KMS-11 (cell line): ENCODE measurements around the gene AQP1.

Experiments
- H2AFZ ChIP-seq: fragments of 200-600 bp; sonication (generic); 2 replicates; pipeline ENCODE4 v1.6.1; 2016; ENCODE audit warnings: antibody characterized with exemption, mixed run types, low read depth
- H3K27ac ChIP-seq: fragments of 200-600 bp; sonication (generic); 2 replicates; pipeline ENCODE4 v1.6.1; 2016; ENCODE audit warnings: mild to moderate bottlenecking, mixed run types
- H3K27me3 ChIP-seq: fragments of 200-600 bp; sonication (generic); 2 replicates; pipeline ENCODE4 v1.6.1; 2017; ENCODE audit warnings: mild to moderate bottlenecking, low read depth, mixed run types, moderate library complexity; ENCODE audit not compliant: insufficient read depth
- H3K36me3 ChIP-seq: fragments of 200-600 bp; sonication (generic); 2 replicates; pipeline ENCODE4 v1.6.1; 2017; ENCODE audit warnings: mild to moderate bottlenecking, mixed run types; ENCODE audit not compliant: insufficient read depth
- H3K4me1 ChIP-seq: fragments of 200-600 bp; sonication (generic); 2 replicates; pipeline ENCODE4 v1.6.1; 2016; ENCODE audit warnings: mild to moderate bottlenecking, low read depth, mixed run types; ENCODE audit not compliant: poor library complexity, severe bottlenecking
- H3K4me2 ChIP-seq: fragments of 200-600 bp; sonication (generic); 2 replicates; pipeline ENCODE4 v1.7.0; 2016; ENCODE audit warnings: mild to moderate bottlenecking, mixed run types
- H3K4me3 ChIP-seq: fragments of 200-600 bp; sonication (generic); IDR thresholded peaks from 2 replicates; pipeline ENCODE4 v1.6.1; 2017; ENCODE audit warnings: low read depth, low read length, mixed read lengths; ENCODE audit not compliant: insufficient read depth
- H3K79me2 ChIP-seq: fragments of 200-600 bp; sonication (generic); 2 replicates; pipeline ENCODE4 v1.6.1; 2016; ENCODE audit warnings: low read depth, mixed run types; ENCODE audit not compliant: insufficient read depth
- H3K9ac ChIP-seq: fragments of 200-600 bp; sonication (generic); 2 replicates; pipeline ENCODE4 v1.6.1; 2016; ENCODE audit warnings: mild to moderate bottlenecking, mixed run types
- H4K20me1 ChIP-seq: fragments of 200-600 bp; sonication (generic); 2 replicates; pipeline ENCODE4 v1.6.1; 2016; ENCODE audit warnings: mild to moderate bottlenecking, mixed run types; ENCODE audit not compliant: insufficient read depth
- TF ChIP-seq, protein P1 (sequence below): fragments of 200-600 bp; sonication (generic); conservative IDR thresholded peaks from 2 replicates; pipeline ENCODE4 v1.6.1; 2017; ENCODE audit warnings: low read depth, mild to moderate bottlenecking, antibody characterized with exemption, low read length, moderate library complexity, mixed read lengths

AQP1 gene

GRCh38 chr7:30899630-30900029, 12.0 kb upstream of the AQP1 start:
- Histone ChIP-seq H3K9ac (no peak overlapping the region), H3K27me3 (no peaks in the 10 kb centered on the region), H4K20me1 (no peaks in the 10 kb centered on the region), H3K4me2 (no peak overlapping the region), H3K79me2 (no peaks in the 10 kb centered on the region), H3K4me1 (no peaks in the 10 kb centered on the region), H2AFZ (no peak overlapping the region), H3K27ac (no peak overlapping the region), H3K4me3 (no peak overlapping the region), H3K36me3 (no peaks in the 10 kb centered on the region)
- TF ChIP-seq, protein P1, sequence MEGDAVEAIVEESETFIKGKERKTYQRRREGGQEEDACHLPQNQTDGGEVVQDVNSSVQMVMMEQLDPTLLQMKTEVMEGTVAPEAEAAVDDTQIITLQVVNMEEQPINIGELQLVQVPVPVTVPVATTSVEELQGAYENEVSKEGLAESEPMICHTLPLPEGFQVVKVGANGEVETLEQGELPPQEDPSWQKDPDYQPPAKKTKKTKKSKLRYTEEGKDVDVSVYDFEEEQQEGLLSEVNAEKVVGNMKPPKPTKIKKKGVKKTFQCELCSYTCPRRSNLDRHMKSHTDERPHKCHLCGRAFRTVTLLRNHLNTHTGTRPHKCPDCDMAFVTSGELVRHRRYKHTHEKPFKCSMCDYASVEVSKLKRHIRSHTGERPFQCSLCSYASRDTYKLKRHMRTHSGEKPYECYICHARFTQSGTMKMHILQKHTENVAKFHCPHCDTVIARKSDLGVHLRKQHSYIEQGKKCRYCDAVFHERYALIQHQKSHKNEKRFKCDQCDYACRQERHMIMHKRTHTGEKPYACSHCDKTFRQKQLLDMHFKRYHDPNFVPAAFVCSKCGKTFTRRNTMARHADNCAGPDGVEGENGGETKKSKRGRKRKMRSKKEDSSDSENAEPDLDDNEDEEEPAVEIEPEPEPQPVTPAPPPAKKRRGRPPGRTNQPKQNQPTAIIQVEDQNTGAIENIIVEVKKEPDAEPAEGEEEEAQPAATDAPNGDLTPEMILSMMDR, result no peak

DNA sequence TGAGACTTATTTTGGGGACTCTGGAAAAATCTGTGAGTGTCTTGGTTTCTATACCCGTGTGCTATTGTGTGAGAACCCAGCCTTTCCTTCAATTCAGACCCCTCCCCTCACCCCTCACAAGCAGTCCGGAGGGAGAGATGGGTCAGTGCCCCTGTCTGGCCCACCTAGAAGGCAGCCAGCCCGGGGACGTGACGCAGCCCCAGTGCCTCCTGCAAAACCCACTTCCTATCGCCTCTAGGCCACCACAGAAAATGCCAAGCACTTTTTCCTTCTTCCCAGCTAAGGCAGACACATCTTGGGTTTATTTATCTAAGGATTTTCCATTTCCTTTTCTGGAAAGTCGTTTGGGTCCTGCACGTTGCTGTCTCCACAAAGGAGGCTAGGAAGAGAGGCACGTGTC, 11.6 kb upstream of the AQP1 start:
- no peaks in the 10 kb centered on the region for H3K4me1 ChIP-seq
- no peaks in the 10 kb centered on the region for H3K79me2 ChIP-seq
- no peak overlapping the region for H3K27ac ChIP-seq
- no peak overlapping the region for H3K4me2 ChIP-seq
- H2AFZ ChIP-seq, result no peak overlapping the region
- TF ChIP-seq, protein P1, result no peak
- no peak overlapping the region for H3K4me3 ChIP-seq
- H4K20me1 ChIP-seq, result no peaks in the 10 kb centered on the region
- H3K27me3 ChIP-seq, result no peaks in the 10 kb centered on the region
- no peak overlapping the region for H3K9ac ChIP-seq
- H3K36me3 ChIP-seq, result no peaks in the 10 kb centered on the region

DNA sequence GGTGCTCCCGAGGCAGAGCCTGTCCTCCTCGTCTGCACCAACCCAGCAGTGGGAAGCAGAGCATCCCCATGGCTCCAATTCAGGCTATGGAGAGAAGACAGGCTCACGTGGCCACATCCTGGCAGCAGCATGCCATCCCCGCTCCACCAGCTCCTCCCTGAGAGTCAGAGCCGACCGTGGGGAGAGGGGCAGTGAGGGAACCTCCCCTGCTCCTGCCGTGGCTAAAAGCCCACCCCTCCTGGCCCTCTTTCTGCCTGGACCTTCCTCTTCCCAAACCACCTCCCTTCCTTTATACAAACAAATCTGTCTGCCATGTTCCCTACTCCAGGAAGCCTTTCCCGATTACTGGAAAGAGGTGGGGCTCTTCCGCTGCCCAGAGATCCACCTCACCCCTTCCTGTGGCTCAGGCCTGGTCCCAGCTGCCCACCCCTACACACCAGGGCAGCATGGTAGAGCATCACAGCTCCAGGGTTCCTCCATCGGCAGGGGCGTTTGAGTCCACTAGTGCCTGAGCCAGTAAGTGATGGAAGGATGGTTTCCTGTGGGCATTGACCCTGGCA, 10.8 kb upstream of the AQP1 start:
- Histone ChIP-seq H3K27ac (no peak overlapping the region), H2AFZ (no peak overlapping the region), H3K36me3 (no peaks in the 10 kb centered on the region), H3K9ac (no peak overlapping the region), H4K20me1 (no peaks in the 10 kb centered on the region), H3K4me2 (no peak overlapping the region), H3K79me2 (no peaks in the 10 kb centered on the region), H3K4me3 (no peak overlapping the region), H3K4me1 (no peaks in the 10 kb centered on the region), H3K27me3 (no peaks in the 10 kb centered on the region)
- TF ChIP-seq, protein P1, result no peak

- Histone ChIP-seq H3K4me3 (no peak overlapping the region), H3K27ac (no peak overlapping the region), H3K36me3 (no peaks in the 10 kb centered on the region), H3K4me2 (no peak overlapping the region), H3K4me1 (no peaks in the 10 kb centered on the region), H4K20me1 (no peaks in the 10 kb centered on the region), H3K27me3 (no peaks in the 10 kb centered on the region), H3K9ac (no peak overlapping the region), H3K79me2 (no peaks in the 10 kb centered on the region), H2AFZ (no peak overlapping the region)
- TF ChIP-seq, protein P1, result no peak
Observed at GRCh38 chr7:30901856-30902255, 9.8 kb upstream of the AQP1 start.
